Stimulated activated memory B cell treated with anti-CD40 and anti-IgM and Interleukin-4, amounts not matched to agents 10 μg/mL and 1 μg/mL and 100 μg/mL, for 72 hours (primary cell): Measurements from ENCODE around the gene PLXNB3.
A peak's percentile ranks its signal among the peaks of the same experiment; 100 is the strongest.

ENCODE experiments used
- ATAC-seq: fragments of 150-1000 bp; cut with Tn5 transposase; 2 replicates; pipeline ENCODE4 v1.10.0; 2021
- H3K27ac Mint-ChIP-seq: one replicate; pipeline ENCODE4 v1.8.0; 2022; ENCODE audit warnings: mild to moderate bottlenecking, mixed read lengths
- H3K27me3 Mint-ChIP-seq: one replicate; pipeline ENCODE4 v1.8.0; 2022; ENCODE audit warnings: mixed read lengths
- H3K36me3 Mint-ChIP-seq: one replicate; pipeline ENCODE4 v1.8.0; 2022; ENCODE audit warnings: mixed read lengths
- H3K4me1 Mint-ChIP-seq: one replicate; pipeline ENCODE4 v1.8.0; 2022; ENCODE audit warnings: mixed read lengths
- H3K4me3 Mint-ChIP-seq: one replicate; pipeline ENCODE4 v1.8.0; 2022; ENCODE audit warnings: mild to moderate bottlenecking, moderate library complexity, mixed read lengths
- H3K9me3 Mint-ChIP-seq: one replicate; pipeline ENCODE4 v1.8.0; 2022; ENCODE audit warnings: mixed read lengths

The PLXNB3 gene

GRCh38 chrX:153764786-153765137, 713 bp downstream of the PLXNB3 start:
- Mint-ChIP-seq H3K4me1 (peaks cover 24% of the 10 kb centered on the region), H3K36me3 (no peaks in the 10 kb centered on the region), H3K9me3 (no peaks in the 10 kb centered on the region), H3K4me3 (no peak overlapping the region), H3K27me3 (peaks cover 1% of the 10 kb centered on the region), H3K27ac (no peak overlapping the region)
- no peak for ATAC-seq

GRCh38 chrX:153765138-153766079, 1.4 kb downstream of the PLXNB3 start:
- no peaks in the 10 kb centered on the region for H3K36me3 Mint-ChIP-seq
- H3K4me3 Mint-ChIP-seq, result no peak overlapping the region
- no peaks in the 10 kb centered on the region for H3K9me3 Mint-ChIP-seq
- H3K27ac Mint-ChIP-seq, result peak overlapping the region; percentile 46
- peaks cover 24% of the 10 kb centered on the region for H3K4me1 Mint-ChIP-seq
- peaks cover 7% of the 10 kb centered on the region for H3K27me3 Mint-ChIP-seq
- ATAC-seq, result no peak

GRCh38 chrX:153766098-153766817, 2.2 kb downstream of the PLXNB3 start:
- Mint-ChIP-seq H3K4me1 (peaks cover 24% of the 10 kb centered on the region), H3K27ac (peak overlapping the region; percentile 46), H3K9me3 (no peaks in the 10 kb centered on the region), H3K36me3 (no peaks in the 10 kb centered on the region), H3K27me3 (peaks cover 7% of the 10 kb centered on the region), H3K4me3 (no peak overlapping the region)
- peak; percentile 37 for ATAC-seq

GRCh38 chrX:153766871-153767673, 3.0 kb downstream of the PLXNB3 start:
- Mint-ChIP-seq H3K4me3 (no peak overlapping the region), H3K27me3 (peaks cover 7% of the 10 kb centered on the region), H3K27ac (no peak overlapping the region), H3K36me3 (no peaks in the 10 kb centered on the region), H3K9me3 (no peaks in the 10 kb centered on the region), H3K4me1 (peaks cover 24% of the 10 kb centered on the region)
- ATAC-seq, result no peak

- Mint-ChIP-seq H3K9me3 (no peaks in the 10 kb centered on the region), H3K27me3 (peaks cover 7% of the 10 kb centered on the region), H3K4me1 (peaks cover 24% of the 10 kb centered on the region), H3K27ac (no peak overlapping the region), H3K4me3 (no peak overlapping the region), H3K36me3 (no peaks in the 10 kb centered on the region)
- ATAC-seq, result no peak
Measured at GRCh38 chrX:153767674-153768055, 3.6 kb downstream of the PLXNB3 start.

GRCh38 chrX:153768311-153769157, 4.5 kb downstream of the PLXNB3 start:
- ATAC-seq, result no peak
- Mint-ChIP-seq H3K4me3 (no peak overlapping the region), H3K36me3 (no peaks in the 10 kb centered on the region), H3K4me1 (peaks cover 24% of the 10 kb centered on the region), H3K9me3 (no peaks in the 10 kb centered on the region), H3K27me3 (peaks cover 7% of the 10 kb centered on the region), H3K27ac (no peak overlapping the region)

GRCh38 chrX:153769158-153769864, 5.3 kb downstream of the PLXNB3 start:
- Mint-ChIP-seq H3K27ac (no peak overlapping the region), H3K4me3 (no peak overlapping the region), H3K4me1 (peaks cover 17% of the 10 kb centered on the region), H3K36me3 (no peaks in the 10 kb centered on the region), H3K9me3 (no peaks in the 10 kb centered on the region), H3K27me3 (peaks cover 7% of the 10 kb centered on the region)
- ATAC-seq, result no peak

GRCh38 chrX:153769865-153770600, 6.0 kb downstream of the PLXNB3 start:
- Mint-ChIP-seq H3K27me3 (peaks cover 7% of the 10 kb centered on the region), H3K9me3 (no peaks in the 10 kb centered on the region), H3K4me3 (no peak overlapping the region), H3K4me1 (peaks cover 17% of the 10 kb centered on the region), H3K36me3 (no peaks in the 10 kb centered on the region), H3K27ac (no peak overlapping the region)
- no peak for ATAC-seq

- no peaks in the 10 kb centered on the region for H3K36me3 Mint-ChIP-seq
Measured at GRCh38 chrX:153770601-153771414, 6.8 kb downstream of the PLXNB3 start.

GRCh38 chrX:153771415-153772315, 7.6 kb downstream of the PLXNB3 start:
- no peak for ATAC-seq
- Mint-ChIP-seq H3K36me3 (no peaks in the 10 kb centered on the region), H3K27ac (no peak overlapping the region), H3K27me3 (peaks cover 7% of the 10 kb centered on the region), H3K4me3 (no peak overlapping the region), H3K9me3 (no peaks in the 10 kb centered on the region), H3K4me1 (peaks cover 9% of the 10 kb centered on the region)

More at GRCh38 chrX:153770601-153771414, 6.8 kb downstream of the PLXNB3 start:
- Mint-ChIP-seq H3K27ac (no peak overlapping the region), H3K4me1 (peaks cover 17% of the 10 kb centered on the region), H3K9me3 (no peaks in the 10 kb centered on the region), H3K27me3 (peaks cover 7% of the 10 kb centered on the region), H3K4me3 (no peak overlapping the region)
- no peak for ATAC-seq

- Mint-ChIP-seq H3K4me1 (peaks cover 7% of the 10 kb centered on the region), H3K9me3 (no peaks in the 10 kb centered on the region), H3K36me3 (no peaks in the 10 kb centered on the region), H3K4me3 (no peak overlapping the region), H3K27me3 (peaks cover 7% of the 10 kb centered on the region), H3K27ac (no peak overlapping the region)
- no peak for ATAC-seq
Measured at GRCh38 chrX:153772316-153773217, 8.5 kb downstream of the PLXNB3 start.
